Measurements from ENCODE around the gene GLYR1. TPM values are rescaled to one million over a fixed set of nuclear protein-coding genes. Genes with fewer than 3 reads are reported as not detected.

The GLYR1 gene
- total and polyA plus RNA-seq, 2 experiments from 2014 or later: 59.9 to 105 TPM

GRCh38 chr16:4820652-4821051, 26.4 kb downstream of the GLYR1 start:
- peaks cover 37% of the 10 kb centered on the region for H3K36me3 ChIP-seq (ENCODE audit: insufficient read depth)
- ATAC-seq: no peak
- TF ChIP-seq EZH2phosphoT487 (IDR thresholded peaks at IDR 0.05; ENCODE audit: unreplicated experiment) (no peak), CREB1 (CRISPR knock-in tag; IDR thresholded peaks at IDR 0.05; ENCODE audit: low read depth) (no peak), STAT1 (IDR thresholded peaks at IDR 0.05; ENCODE audit: unreplicated experiment) (no peak), ZNF462 (CRISPR knock-in tag; IDR thresholded peaks at IDR 0.05) (no peak), EZH2 (IDR thresholded peaks at IDR 0.05; ENCODE audit: low read depth, unreplicated experiment) (no peak), CTCF (conservative IDR thresholded peaks at IDR 0.05; ENCODE audit: low read depth in 2 of 2) (no peak), JUNB (IDR thresholded peaks at IDR 0.05; ENCODE audit: unreplicated experiment) (no peak), ZNF114 (CRISPR knock-in tag; IDR thresholded peaks at IDR 0.05) (no peak)
- TF ChIP-seq, protein P1, sequence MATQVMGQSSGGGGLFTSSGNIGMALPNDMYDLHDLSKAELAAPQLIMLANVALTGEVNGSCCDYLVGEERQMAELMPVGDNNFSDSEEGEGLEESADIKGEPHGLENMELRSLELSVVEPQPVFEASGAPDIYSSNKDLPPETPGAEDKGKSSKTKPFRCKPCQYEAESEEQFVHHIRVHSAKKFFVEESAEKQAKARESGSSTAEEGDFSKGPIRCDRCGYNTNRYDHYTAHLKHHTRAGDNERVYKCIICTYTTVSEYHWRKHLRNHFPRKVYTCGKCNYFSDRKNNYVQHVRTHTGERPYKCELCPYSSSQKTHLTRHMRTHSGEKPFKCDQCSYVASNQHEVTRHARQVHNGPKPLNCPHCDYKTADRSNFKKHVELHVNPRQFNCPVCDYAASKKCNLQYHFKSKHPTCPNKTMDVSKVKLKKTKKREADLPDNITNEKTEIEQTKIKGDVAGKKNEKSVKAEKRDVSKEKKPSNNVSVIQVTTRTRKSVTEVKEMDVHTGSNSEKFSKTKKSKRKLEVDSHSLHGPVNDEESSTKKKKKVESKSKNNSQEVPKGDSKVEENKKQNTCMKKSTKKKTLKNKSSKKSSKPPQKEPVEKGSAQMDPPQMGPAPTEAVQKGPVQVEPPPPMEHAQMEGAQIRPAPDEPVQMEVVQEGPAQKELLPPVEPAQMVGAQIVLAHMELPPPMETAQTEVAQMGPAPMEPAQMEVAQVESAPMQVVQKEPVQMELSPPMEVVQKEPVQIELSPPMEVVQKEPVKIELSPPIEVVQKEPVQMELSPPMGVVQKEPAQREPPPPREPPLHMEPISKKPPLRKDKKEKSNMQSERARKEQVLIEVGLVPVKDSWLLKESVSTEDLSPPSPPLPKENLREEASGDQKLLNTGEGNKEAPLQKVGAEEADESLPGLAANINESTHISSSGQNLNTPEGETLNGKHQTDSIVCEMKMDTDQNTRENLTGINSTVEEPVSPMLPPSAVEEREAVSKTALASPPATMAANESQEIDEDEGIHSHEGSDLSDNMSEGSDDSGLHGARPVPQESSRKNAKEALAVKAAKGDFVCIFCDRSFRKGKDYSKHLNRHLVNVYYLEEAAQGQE (IDR thresholded peaks at IDR 0.05; ENCODE audit: unreplicated experiment): no peak
- TF ChIP-seq, protein P2, sequence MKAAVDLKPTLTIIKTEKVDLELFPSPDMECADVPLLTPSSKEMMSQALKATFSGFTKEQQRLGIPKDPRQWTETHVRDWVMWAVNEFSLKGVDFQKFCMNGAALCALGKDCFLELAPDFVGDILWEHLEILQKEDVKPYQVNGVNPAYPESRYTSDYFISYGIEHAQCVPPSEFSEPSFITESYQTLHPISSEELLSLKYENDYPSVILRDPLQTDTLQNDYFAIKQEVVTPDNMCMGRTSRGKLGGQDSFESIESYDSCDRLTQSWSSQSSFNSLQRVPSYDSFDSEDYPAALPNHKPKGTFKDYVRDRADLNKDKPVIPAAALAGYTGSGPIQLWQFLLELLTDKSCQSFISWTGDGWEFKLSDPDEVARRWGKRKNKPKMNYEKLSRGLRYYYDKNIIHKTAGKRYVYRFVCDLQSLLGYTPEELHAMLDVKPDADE (IDR thresholded peaks at IDR 0.05): no peak
- Mint-ChIP-seq H3K9me3 (no peaks in the 10 kb centered on the region), H3K27me3 (ENCODE audit: insufficient read depth, low read depth, poor library complexity) (peaks cover 1% of the 10 kb centered on the region), H3K27ac (no peak overlapping the region), H3K36me3 (ENCODE audit: low read depth) (peaks cover 64% of the 10 kb centered on the region), H3K4me3 (no peak overlapping the region), H3K4me1 (no peaks in the 10 kb centered on the region)
- H3F3A ChIP-seq (replicated peaks; ENCODE audit: low read depth): 0 out of 2 replicates have a peak, but pooled peaks cover 3% of the 10 kb centered on the region
- no peak overlapping the region for H3K4me2 ChIP-seq
- H3K4me1 ChIP-seq (ENCODE audit: insufficient read depth): no peaks in the 10 kb centered on the region
- no peaks in the 10 kb centered on the region for H3K79me2 ChIP-seq (replicated peaks; ENCODE audit: insufficient read depth)
- H3K4me3 ChIP-seq: no peak overlapping the region
- H4K20me1 ChIP-seq (replicated peaks; ENCODE audit: insufficient read depth): no peaks in the 10 kb centered on the region; the same call in 1 of the 2 replicates
- H3K27ac ChIP-seq (ENCODE audit: low read depth): no peak overlapping the region
- DNase-seq (ENCODE audit: low spot score): no peak
- no peaks in the 10 kb centered on the region for H3K9me2 ChIP-seq (ENCODE audit: insufficient read depth)
- no peak overlapping the region for H2AFZ ChIP-seq
- H3K27me3 ChIP-seq (ENCODE audit: insufficient read depth): no peaks in the 10 kb centered on the region

Measured in GM23338 (cell line).